Hepatocyte (in vitro differentiated cells): ENCODE data around the gene ZAR1L. TPM values are rescaled to one million over a fixed set of nuclear protein-coding genes. Genes with fewer than 3 reads are reported as not detected.
A peak's percentile ranks its signal among the peaks of the same experiment; 100 is the strongest.

Experiments
- DNase-seq: peaks from one replicate; pipeline ENCODE4 v3.0.0-alpha.2; 2016; ENCODE audit warnings: low spot score
- H2AFZ ChIP-seq: fragments of 200-600 bp; sonication (generic); 2 replicates; pipeline ENCODE4 v1.6.0; 2016; ENCODE audit warnings: antibody characterized with exemption, mild to moderate bottlenecking
- H3K27ac ChIP-seq: fragments of 200-600 bp; sonication (generic); 2 replicates; pipeline ENCODE4 v1.5.1; 2016; ENCODE audit warnings: mild to moderate bottlenecking
- H3K27me3 ChIP-seq: fragments of 200-600 bp; sonication (generic); 2 replicates; pipeline ENCODE4 v1.6.1; 2016
- H3K36me3 ChIP-seq: fragments of 200-600 bp; sonication (generic); replicated peaks from 2 replicates; pipeline ENCODE4 v1.5.1; 2016; ENCODE audit warnings: low read depth; ENCODE audit not compliant: insufficient read depth
- H3K4me1 ChIP-seq: fragments of 200-600 bp; sonication (generic); 2 replicates; pipeline ENCODE4 v1.5.1; 2016; ENCODE audit warnings: mild to moderate bottlenecking, moderate library complexity; ENCODE audit not compliant: insufficient read depth
- H3K4me2 ChIP-seq: fragments of 200-600 bp; sonication (generic); 2 replicates; pipeline ENCODE4 v1.6.0; 2016
- H3K4me3 ChIP-seq: fragments of 200-600 bp; sonication (generic); 2 replicates; pipeline ENCODE4 v1.5.1; 2016; ENCODE audit warnings: mild to moderate bottlenecking
- H3K79me2 ChIP-seq: fragments of 200-600 bp; sonication (generic); 2 replicates; pipeline ENCODE4 v1.6.0; 2017; ENCODE audit warnings: mild to moderate bottlenecking
- H3K9me2 ChIP-seq: fragments of 200-600 bp; sonication (generic); replicated peaks from 2 replicates; pipeline ENCODE4 v1.6.0; 2017; ENCODE audit warnings: mild to moderate bottlenecking; ENCODE audit not compliant: insufficient read depth
- H3K9me3 ChIP-seq: fragments of 200-600 bp; sonication (generic); 2 replicates; pipeline ENCODE4 v1.5.1; 2016; ENCODE audit warnings: low read depth, mild to moderate bottlenecking
- H4K20me1 ChIP-seq: fragments of 200-600 bp; sonication (generic); 2 replicates; pipeline ENCODE4 v1.6.0; 2016; ENCODE audit warnings: mild to moderate bottlenecking; ENCODE audit not compliant: insufficient read depth, poor library complexity, severe bottlenecking
- EZH2 ChIP-seq: fragments of 200-600 bp; sonication (generic); IDR thresholded peaks from 2 replicates; pipeline ENCODE4 v1.6.1; 2016; ENCODE audit warnings: antibody characterized with exemption, mild to moderate bottlenecking, borderline replicate concordance
- EZH2phosphoT487 ChIP-seq: fragments of 200-600 bp; sonication (generic); IDR thresholded peaks from one replicate; pipeline ENCODE4 v1.6.1; 2018; ENCODE audit warnings: antibody characterized with exemption, mild to moderate bottlenecking, low read depth, moderate library complexity; ENCODE audit not compliant: unreplicated experiment, severe bottlenecking
- WGBS: methylation state at CpG from one replicate; pipeline ENCODE4 v1.1.6; 2016; ENCODE audit warnings: low lambda C conversion rate; ENCODE audit errors: missing lambda C conversion rate; 5-methylcytosine and 5-hydroxymethylcytosine counted together
- polyA plus RNA-seq: library from polyadenylated mRNA; unstranded; fragments of >200 nt; fragmentation: Nextera tagmentation; extraction: Ambion mirVana; gene quantifications from 2 replicates; pipeline ENCODE4 v1.2.1, GENCODE V29; 2016
- total RNA-seq: library from RNA; depleted of rRNA; stranded (reverse); fragments of >200 nt; gene quantifications from 2 replicates; pipeline ENCODE4 v1.2.3, GENCODE V29; 2014
- TF ChIP-seq, protein P1 (sequence below): fragments of 200-600 bp; sonication (generic); IDR thresholded peaks from 2 replicates; pipeline ENCODE4 v1.5.1; 2016; ENCODE audit warnings: antibody characterized with exemption, mild to moderate bottlenecking; ENCODE audit not compliant: poor library complexity

The ZAR1L gene
- total and polyA plus RNA-seq, 2 experiments from 2014 or later = not detected

DNA sequence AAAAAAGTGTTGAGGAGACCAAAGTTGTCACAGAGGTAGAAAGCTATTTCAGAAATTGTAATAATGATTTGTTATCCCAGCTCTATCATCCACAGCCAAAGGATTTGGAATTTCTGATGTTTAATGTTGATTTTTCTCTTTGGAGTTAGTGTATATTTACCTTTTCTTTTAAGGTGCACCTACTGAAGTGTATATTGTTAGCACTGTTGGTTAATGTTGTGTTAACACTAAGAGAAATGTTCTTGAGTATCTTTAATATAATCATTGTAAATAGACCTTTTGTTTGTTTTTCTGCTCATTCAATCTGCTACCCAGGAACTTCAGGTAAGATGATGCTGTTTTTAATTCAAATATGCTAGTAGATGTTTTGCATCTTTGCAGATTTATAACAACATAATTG, 57.5 kb downstream of the ZAR1L start:
- Histone ChIP-seq H3K4me1 (peaks cover 18% of the 10 kb centered on the region), H3K4me2 (no peak overlapping the region), H3K79me2 (no peaks in the 10 kb centered on the region), H3K36me3 (no peaks in the 10 kb centered on the region), H2AFZ (no peak overlapping the region), H3K27me3 (no peaks in the 10 kb centered on the region), H3K4me3 (no peak overlapping the region), H3K9me2 (no peaks in the 10 kb centered on the region), H3K27ac (no peak overlapping the region), H3K9me3 (no peaks in the 10 kb centered on the region), H4K20me1 (no peaks in the 10 kb centered on the region)
- TF ChIP-seq EZH2phosphoT487 (no peak), EZH2 (no peak)
- TF ChIP-seq, protein P1, sequence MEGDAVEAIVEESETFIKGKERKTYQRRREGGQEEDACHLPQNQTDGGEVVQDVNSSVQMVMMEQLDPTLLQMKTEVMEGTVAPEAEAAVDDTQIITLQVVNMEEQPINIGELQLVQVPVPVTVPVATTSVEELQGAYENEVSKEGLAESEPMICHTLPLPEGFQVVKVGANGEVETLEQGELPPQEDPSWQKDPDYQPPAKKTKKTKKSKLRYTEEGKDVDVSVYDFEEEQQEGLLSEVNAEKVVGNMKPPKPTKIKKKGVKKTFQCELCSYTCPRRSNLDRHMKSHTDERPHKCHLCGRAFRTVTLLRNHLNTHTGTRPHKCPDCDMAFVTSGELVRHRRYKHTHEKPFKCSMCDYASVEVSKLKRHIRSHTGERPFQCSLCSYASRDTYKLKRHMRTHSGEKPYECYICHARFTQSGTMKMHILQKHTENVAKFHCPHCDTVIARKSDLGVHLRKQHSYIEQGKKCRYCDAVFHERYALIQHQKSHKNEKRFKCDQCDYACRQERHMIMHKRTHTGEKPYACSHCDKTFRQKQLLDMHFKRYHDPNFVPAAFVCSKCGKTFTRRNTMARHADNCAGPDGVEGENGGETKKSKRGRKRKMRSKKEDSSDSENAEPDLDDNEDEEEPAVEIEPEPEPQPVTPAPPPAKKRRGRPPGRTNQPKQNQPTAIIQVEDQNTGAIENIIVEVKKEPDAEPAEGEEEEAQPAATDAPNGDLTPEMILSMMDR = no peak
- DNase-seq = no peak

DNA sequence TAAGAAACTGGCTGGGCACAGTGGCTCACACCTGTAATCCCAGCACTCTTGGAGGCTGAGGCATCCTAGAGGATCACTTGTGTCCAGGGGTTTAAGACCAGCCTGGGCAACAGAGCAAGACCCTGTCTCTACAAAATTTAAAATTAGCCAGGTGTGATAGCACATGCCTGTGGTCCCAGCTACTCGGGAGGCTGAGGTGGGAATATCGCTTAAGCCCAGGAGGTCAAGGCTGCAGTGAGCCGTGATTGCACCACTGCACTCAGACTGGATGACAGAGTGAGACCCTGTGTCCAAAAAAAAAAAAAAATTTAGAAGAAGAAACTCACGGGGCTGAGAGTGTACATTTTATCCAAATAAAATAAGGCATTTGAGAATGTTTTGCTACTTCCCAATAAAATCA, 58.9 kb downstream of the ZAR1L start:
- 75% methylated on average over 4 of the region's 4 CpGs for WGBS
- H3K27ac ChIP-seq = no peak overlapping the region

DNA sequence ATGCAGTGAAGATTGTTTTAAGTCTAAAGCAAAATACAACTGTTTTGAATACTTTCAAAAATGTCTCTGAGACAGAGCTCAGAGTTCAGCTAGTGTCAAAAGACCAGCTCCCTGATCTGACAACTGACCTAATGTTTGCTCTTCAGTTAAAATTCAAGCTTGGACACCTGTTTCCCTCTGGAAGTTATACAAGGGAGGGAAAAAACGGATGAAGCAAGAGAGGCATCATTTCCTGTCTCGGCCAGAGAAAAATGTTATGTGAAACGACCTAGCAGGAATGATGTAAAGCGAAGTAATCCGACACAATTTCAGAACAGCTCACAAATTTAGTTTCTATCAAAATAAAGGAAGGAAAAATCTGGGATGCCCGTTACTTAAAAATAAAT, 59.4 kb downstream of the ZAR1L start:
- no peak overlapping the region for H2AFZ ChIP-seq
- no peaks in the 10 kb centered on the region for H3K36me3 ChIP-seq
- H3K9me2 ChIP-seq = no peaks in the 10 kb centered on the region
- WGBS = 64% methylated on average over 6 of the region's 6 CpGs
- DNase-seq = peak; percentile 26
- H3K9me3 ChIP-seq = no peaks in the 10 kb centered on the region
- H3K27me3 ChIP-seq = no peaks in the 10 kb centered on the region
- peaks cover 14% of the 10 kb centered on the region for H3K4me1 ChIP-seq
- H3K4me3 ChIP-seq = no peak overlapping the region
- H3K4me2 ChIP-seq = peak overlapping the region; percentile 33
- H3K79me2 ChIP-seq = no peaks in the 10 kb centered on the region
- H3K27ac ChIP-seq = peak overlapping the region; percentile 29
- H4K20me1 ChIP-seq = no peaks in the 10 kb centered on the region
- TF ChIP-seq EZH2 = no peak

More for the DNA sequence above, 58.9 kb downstream of the ZAR1L start:
- Histone ChIP-seq H3K4me2 (no peak overlapping the region), H3K27me3 (no peaks in the 10 kb centered on the region), H3K79me2 (no peaks in the 10 kb centered on the region), H2AFZ (no peak overlapping the region), H3K36me3 (no peaks in the 10 kb centered on the region), H4K20me1 (no peaks in the 10 kb centered on the region), H3K9me2 (no peaks in the 10 kb centered on the region), H3K4me1 (peaks cover 18% of the 10 kb centered on the region), H3K9me3 (no peaks in the 10 kb centered on the region), H3K4me3 (no peak overlapping the region)
- no peak for DNase-seq
- TF ChIP-seq EZH2 = no peak
- TF ChIP-seq, protein P1 = no peak

DNA sequence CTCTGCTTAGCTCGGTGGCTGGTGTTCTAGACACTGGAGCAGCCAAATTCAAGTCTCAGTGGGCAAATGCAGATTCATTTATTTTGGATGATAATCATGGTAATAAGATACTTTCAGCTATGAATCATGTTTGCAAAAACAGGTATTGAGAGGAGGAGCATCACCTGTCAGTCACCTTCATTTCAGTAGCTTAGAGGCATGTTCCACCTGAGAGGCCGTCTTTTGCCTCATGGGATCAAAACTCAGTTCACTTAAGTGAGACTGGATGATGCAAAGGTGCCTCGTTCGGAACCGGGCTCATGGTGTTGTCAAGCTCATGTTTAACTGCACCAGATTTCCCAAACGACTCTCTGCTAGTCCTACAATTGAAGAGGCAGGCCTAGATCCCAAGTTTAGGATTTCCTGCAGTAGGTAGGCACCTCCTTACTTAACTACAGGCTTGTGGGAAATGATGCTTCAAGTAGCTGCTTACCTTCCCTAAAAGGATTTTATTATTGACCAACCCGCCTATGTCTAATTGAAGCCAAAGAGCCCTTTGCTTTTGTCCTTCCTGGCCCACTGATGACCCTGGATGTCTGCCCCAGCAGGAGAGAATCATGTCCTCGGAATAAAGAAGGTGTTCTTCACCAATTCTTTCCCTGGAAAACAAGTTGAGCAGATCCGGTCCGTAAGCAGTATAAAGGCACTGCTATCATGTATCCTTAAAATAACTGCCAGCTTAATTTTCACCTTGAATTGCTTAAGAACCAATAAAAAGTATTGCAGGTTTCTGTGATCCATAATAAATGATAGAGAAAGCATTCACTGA, 60.0 kb downstream of the ZAR1L start:
- Histone ChIP-seq H3K4me3 (no peak overlapping the region), H3K9me3 (no peaks in the 10 kb centered on the region), H4K20me1 (no peaks in the 10 kb centered on the region), H3K4me1 (peaks cover 10% of the 10 kb centered on the region), H3K4me2 (peak overlapping the region; percentile 33), H3K9me2 (no peaks in the 10 kb centered on the region), H3K36me3 (no peaks in the 10 kb centered on the region), H3K27ac (peak overlapping the region; percentile 29), H3K79me2 (no peaks in the 10 kb centered on the region), H3K27me3 (no peaks in the 10 kb centered on the region), H2AFZ (no peak overlapping the region)
- 89% methylated on average over 10 of the region's 10 CpGs for WGBS
- DNase-seq = no peak
- no peak for TF ChIP-seq EZH2
- TF ChIP-seq EZH2phosphoT487 = no peak
- TF ChIP-seq, protein P1 = no peak
